PC-3 (cell line): ENCODE data around the gene MYO3A. TPM values are rescaled to one million over a fixed set of nuclear protein-coding genes. Genes with fewer than 3 reads are reported as not detected.

ENCODE experiments used
- ATAC-seq: fragments of 200-7000 bp; cut with Tn5 transposase; 2 replicates; pipeline ENCODE4 v1.9.1; 2020; ENCODE audit warnings: mild to moderate bottlenecking, moderate library complexity
- BruUV-seq: library from RNA; stranded (reverse); fragments of 400-500 nt; replicated peaks from 2 replicates; lab custom pipeline; 2021; lab: Mats Ljungman, UMichigan
- CTCF ChIA-PET: fragments of 300-600 bp; sonication (Branson Sonifier 250); formaldehyde crosslinking; loops from one replicate; lab custom pipeline; 2022; ENCODE audit warnings: antibody characterized with exemption; lab: Charles Lee
- POLR2A ChIA-PET: fragments of 300-600 bp; sonication (Branson Sonifier 250); formaldehyde crosslinking; loops from one replicate; lab custom pipeline; 2022; ENCODE audit warnings: antibody characterized with exemption; ENCODE audit not compliant: unreplicated experiment; lab: Charles Lee
- DNase-seq: peaks from one replicate; pipeline ENCODE4 v3.0.0-alpha.2; 2015
- H2AFZ ChIP-seq: fragments of 300-600 bp; sonication (generic); 2 replicates; pipeline ENCODE4 v1.6.0; 2016; ENCODE audit warnings: antibody characterized with exemption, low read length
- H3F3A ChIP-seq: fragments of 300-600 bp; sonication (generic); one replicate; pipeline ENCODE4 v1.6.0; 2017; ENCODE audit warnings: antibody characterized with exemption, low read length, control low read depth, mild to moderate bottlenecking; ENCODE audit not compliant: unreplicated experiment
- H3K27ac ChIP-seq: fragments of 300-600 bp; sonication (generic); 2 replicates; pipeline ENCODE4 v1.5.1; 2016; ENCODE audit warnings: mild to moderate bottlenecking, low read length
- H3K27me3 ChIP-seq: fragments of 300-600 bp; sonication (generic); 2 replicates; pipeline ENCODE4 v1.6.1; 2016; ENCODE audit warnings: low read length, mixed read lengths
- H3K36me3 ChIP-seq: fragments of 300-600 bp; sonication (generic); 2 replicates; pipeline ENCODE4 v1.6.1; 2016; ENCODE audit warnings: low read depth, mixed run types, low read length, mixed read lengths
- H3K4me1 ChIP-seq: fragments of 300-600 bp; sonication (generic); 2 replicates; pipeline ENCODE4 v1.5.1; 2016; ENCODE audit warnings: low read length; ENCODE audit not compliant: insufficient read depth
- H3K4me2 ChIP-seq: fragments of 300-600 bp; sonication (generic); 2 replicates; pipeline ENCODE4 v1.6.0; 2016; ENCODE audit warnings: low read length
- H3K4me3 ChIP-seq: fragments of 300-600 bp; sonication (generic); 2 replicates; pipeline ENCODE4 v1.5.1; 2016; ENCODE audit warnings: mild to moderate bottlenecking, low read length, mixed read lengths
- H3K79me2 ChIP-seq: fragments of 300-600 bp; sonication (generic); 2 replicates; pipeline ENCODE4 v1.6.1; 2017; ENCODE audit warnings: low read length, mixed read lengths
- H3K9ac ChIP-seq: fragments of 300-600 bp; sonication (generic); 2 replicates; pipeline ENCODE4 v1.6.0; 2016; ENCODE audit warnings: mild to moderate bottlenecking, low read length
- H3K9me2 ChIP-seq: fragments of 300-600 bp; sonication (generic); replicated peaks from 2 replicates; pipeline ENCODE4 v1.6.1; 2016; ENCODE audit warnings: mixed run types, low read length, mixed read lengths
- H3K9me3 ChIP-seq: fragments of 300-600 bp; sonication (generic); 2 replicates; pipeline ENCODE4 v1.6.1; 2016; ENCODE audit warnings: low read length, mixed read lengths
- H4K20me1 ChIP-seq: fragments of 300-600 bp; sonication (generic); 2 replicates; pipeline ENCODE4 v1.6.1; 2016; ENCODE audit warnings: low read length, mixed read lengths
- EZH2 ChIP-seq: fragments of 300-600 bp; sonication (generic); IDR thresholded peaks from one replicate; pipeline ENCODE4 v1.6.1; 2017; ENCODE audit warnings: antibody characterized with exemption, mild to moderate bottlenecking, low read length; ENCODE audit not compliant: unreplicated experiment
- EZH2phosphoT487 ChIP-seq: fragments of 300-600 bp; sonication (generic); IDR thresholded peaks from 2 replicates; pipeline ENCODE4 v1.6.1; 2018; ENCODE audit warnings: mild to moderate bottlenecking, antibody characterized with exemption, low read length, borderline replicate concordance
- intact Hi-C: fragments of 100-400 bp; cut with micrococcal nuclease; formaldehyde crosslinking; loops from 2 replicates; pipeline ENCODE4 v1.9.0; 2023
- total RNA-seq: library from RNA; depleted of rRNA; stranded (reverse); fragments of >200 nt; gene quantifications from 2 replicates; pipeline ENCODE4 v1.2.3, GENCODE V29; 2014
- TF ChIP-seq, protein P1 (sequence below): fragments of 300-600 bp; sonication (generic); conservative IDR thresholded peaks from 2 replicates; pipeline ENCODE4 v1.5.1; 2017; ENCODE audit warnings: antibody characterized with exemption, low read depth, mild to moderate bottlenecking, low read length

MYO3A gene
- total RNA-seq, 1 experiment from 2014 or later, result not detected

DNA sequence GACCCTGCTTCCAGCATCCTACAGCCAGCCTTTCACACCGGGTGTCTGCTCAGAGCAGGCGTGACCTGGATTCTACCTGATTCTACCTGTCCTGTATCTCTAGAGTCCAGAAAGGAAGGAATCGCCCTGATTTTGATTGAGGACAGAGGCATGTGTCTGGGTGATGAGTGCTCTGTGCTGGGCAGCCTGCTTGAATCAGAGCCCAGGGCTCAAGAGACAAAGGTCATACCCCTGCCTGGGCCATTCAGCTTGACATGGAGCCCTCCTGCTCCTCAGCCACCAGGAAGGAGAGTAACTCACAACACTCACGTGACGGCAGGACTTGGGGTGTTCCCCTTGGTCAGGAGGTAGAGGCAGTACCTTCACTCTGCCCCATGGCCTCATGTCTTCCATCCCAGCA is 293.8 kb downstream of the MYO3A start:
- POLR2A ChIA-PET, result no interaction called here
- DNase-seq (no peak), ATAC-seq (no peak)
- H3K36me3 ChIP-seq, result no peaks in the 10 kb centered on the region
- no peaks in the 10 kb centered on the region for H3K9me2 ChIP-seq
- no peaks in the 10 kb centered on the region for H3K79me2 ChIP-seq
- H3F3A ChIP-seq, result no peaks in the 10 kb centered on the region
- H3K27me3 ChIP-seq, result peaks cover 7% of the 10 kb centered on the region
- no peak overlapping the region for H2AFZ ChIP-seq
- no peak overlapping the region for H3K9ac ChIP-seq
- TF ChIP-seq EZH2phosphoT487 (no peak), EZH2 (no peak)
- TF ChIP-seq, protein P1, sequence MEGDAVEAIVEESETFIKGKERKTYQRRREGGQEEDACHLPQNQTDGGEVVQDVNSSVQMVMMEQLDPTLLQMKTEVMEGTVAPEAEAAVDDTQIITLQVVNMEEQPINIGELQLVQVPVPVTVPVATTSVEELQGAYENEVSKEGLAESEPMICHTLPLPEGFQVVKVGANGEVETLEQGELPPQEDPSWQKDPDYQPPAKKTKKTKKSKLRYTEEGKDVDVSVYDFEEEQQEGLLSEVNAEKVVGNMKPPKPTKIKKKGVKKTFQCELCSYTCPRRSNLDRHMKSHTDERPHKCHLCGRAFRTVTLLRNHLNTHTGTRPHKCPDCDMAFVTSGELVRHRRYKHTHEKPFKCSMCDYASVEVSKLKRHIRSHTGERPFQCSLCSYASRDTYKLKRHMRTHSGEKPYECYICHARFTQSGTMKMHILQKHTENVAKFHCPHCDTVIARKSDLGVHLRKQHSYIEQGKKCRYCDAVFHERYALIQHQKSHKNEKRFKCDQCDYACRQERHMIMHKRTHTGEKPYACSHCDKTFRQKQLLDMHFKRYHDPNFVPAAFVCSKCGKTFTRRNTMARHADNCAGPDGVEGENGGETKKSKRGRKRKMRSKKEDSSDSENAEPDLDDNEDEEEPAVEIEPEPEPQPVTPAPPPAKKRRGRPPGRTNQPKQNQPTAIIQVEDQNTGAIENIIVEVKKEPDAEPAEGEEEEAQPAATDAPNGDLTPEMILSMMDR, result no peak
- H4K20me1 ChIP-seq, result no peaks in the 10 kb centered on the region
- no peaks in the 10 kb centered on the region for H3K4me1 ChIP-seq
- BruUV-seq, result no TSS peak
- no peak overlapping the region for H3K4me3 ChIP-seq
- intact Hi-C loops, result no loop called here
- no peak overlapping the region for H3K4me2 ChIP-seq
- no peak overlapping the region for H3K27ac ChIP-seq
- H3K9me3 ChIP-seq, result no peaks in the 10 kb centered on the region
- CTCF ChIA-PET, result no interaction called here

DNA sequence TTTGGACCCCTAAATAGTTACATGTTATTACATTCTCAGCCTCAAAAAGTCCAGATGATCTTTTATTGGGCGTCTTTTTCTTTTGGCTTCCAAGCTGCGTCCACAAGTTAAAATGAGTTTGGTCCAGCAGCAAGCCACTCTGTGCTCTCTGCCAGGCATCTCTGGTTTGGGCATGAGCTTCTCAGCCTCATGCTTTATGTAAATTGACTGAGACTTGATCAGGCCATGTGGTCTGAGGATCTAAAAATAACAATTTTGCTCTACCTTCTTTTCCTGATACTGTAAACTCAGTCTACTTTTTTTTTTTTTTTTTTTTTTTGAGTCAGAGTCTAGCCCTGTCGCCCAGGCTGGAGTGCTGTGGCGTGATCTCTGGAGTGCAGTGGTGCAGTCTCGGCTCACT is 298.1 kb downstream of the MYO3A start:
- ATAC-seq (no peak), DNase-seq (no peak)
- no peaks in the 10 kb centered on the region for H3K36me3 ChIP-seq
- H3K27ac ChIP-seq, result no peak overlapping the region
- no peaks in the 10 kb centered on the region for H3K9me2 ChIP-seq
- H3K79me2 ChIP-seq, result no peaks in the 10 kb centered on the region
- BruUV-seq, result no TSS peak
- H3K9me3 ChIP-seq, result no peaks in the 10 kb centered on the region
- ChIA-PET CTCF (no interaction called here), POLR2A (no interaction called here)
- no peak overlapping the region for H3K4me2 ChIP-seq
- TF ChIP-seq, protein P1, result no peak
- no peak for TF ChIP-seq EZH2phosphoT487
- no peak for TF ChIP-seq EZH2
- H3K4me3 ChIP-seq, result no peak overlapping the region
- H3K4me1 ChIP-seq, result no peaks in the 10 kb centered on the region
- peaks cover 20% of the 10 kb centered on the region for H3K27me3 ChIP-seq
- no peaks in the 10 kb centered on the region for H4K20me1 ChIP-seq
- no peak overlapping the region for H3K9ac ChIP-seq
- no peaks in the 10 kb centered on the region for H3F3A ChIP-seq
- intact Hi-C loops, result no loop called here
- H2AFZ ChIP-seq, result no peak overlapping the region

DNA sequence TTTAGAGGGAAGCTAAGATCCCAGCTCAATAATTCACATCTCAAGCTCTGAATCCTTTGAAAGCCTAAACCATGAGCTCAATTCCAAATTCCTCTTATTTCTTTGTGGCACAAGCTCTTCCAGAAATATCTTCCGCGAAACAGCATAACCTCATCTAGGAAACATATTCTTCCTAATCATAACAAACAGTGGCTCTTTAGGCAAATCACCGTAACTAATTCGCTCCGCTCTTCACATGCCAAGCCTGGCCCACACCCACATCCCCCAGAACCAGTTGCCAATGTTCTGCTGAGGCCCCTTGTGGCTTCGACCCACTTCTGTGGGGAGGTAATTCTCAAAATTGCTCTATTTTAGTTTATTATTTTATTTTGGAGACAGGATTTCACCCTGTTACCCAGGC is 301.7 kb downstream of the MYO3A start:
- BruUV-seq, result no TSS peak
- no peaks in the 10 kb centered on the region for H3K79me2 ChIP-seq
- H3K4me2 ChIP-seq, result no peak overlapping the region
- TF ChIP-seq, protein P1, result no peak
- TF ChIP-seq EZH2 (no peak), EZH2phosphoT487 (no peak)
- H4K20me1 ChIP-seq, result no peaks in the 10 kb centered on the region
- ATAC-seq, result no peak
- H3K9me3 ChIP-seq, result no peaks in the 10 kb centered on the region
- no peak for DNase-seq
- no peak overlapping the region for H2AFZ ChIP-seq
- no peaks in the 10 kb centered on the region for H3K9me2 ChIP-seq
- no peaks in the 10 kb centered on the region for H3K4me1 ChIP-seq
- intact Hi-C loops, result no loop called here
- H3K4me3 ChIP-seq, result no peak overlapping the region
- ChIA-PET CTCF (no interaction called here), POLR2A (no interaction called here)
- peaks cover 27% of the 10 kb centered on the region for H3K27me3 ChIP-seq
- H3K9ac ChIP-seq, result no peak overlapping the region
- no peak overlapping the region for H3K27ac ChIP-seq
- no peaks in the 10 kb centered on the region for H3F3A ChIP-seq
- H3K36me3 ChIP-seq, result no peaks in the 10 kb centered on the region
